Osteocyte (in vitro differentiated cells): ENCODE measurements around the gene APOB. TPM values are rescaled to one million over a fixed set of nuclear protein-coding genes. Genes with fewer than 3 reads are reported as not detected.

Experiments used
- DNase-seq: peaks from one replicate; pipeline ENCODE4 v3.0.0; 2021; ENCODE audit warnings: mixed read lengths; ENCODE audit not compliant: unreplicated experiment; ENCODE audit errors: extremely low spot score
- H3K27ac Mint-ChIP-seq: one replicate; pipeline ENCODE4 v1.8.0; 2021; ENCODE audit warnings: mild to moderate bottlenecking, mixed read lengths; ENCODE audit not compliant: unreplicated experiment
- H3K27me3 Mint-ChIP-seq: one replicate; pipeline ENCODE4 v1.8.0; 2021; ENCODE audit warnings: mixed read lengths; ENCODE audit not compliant: unreplicated experiment
- H3K36me3 Mint-ChIP-seq: one replicate; pipeline ENCODE4 v1.8.0; 2021; ENCODE audit warnings: mixed read lengths; ENCODE audit not compliant: unreplicated experiment
- H3K4me1 Mint-ChIP-seq: one replicate; pipeline ENCODE4 v1.8.0; 2021; ENCODE audit warnings: mixed read lengths; ENCODE audit not compliant: unreplicated experiment
- H3K4me3 Mint-ChIP-seq: one replicate; pipeline ENCODE4 v1.8.0; 2021; ENCODE audit warnings: mild to moderate bottlenecking, moderate library complexity, mixed read lengths; ENCODE audit not compliant: unreplicated experiment
- H3K9me3 Mint-ChIP-seq: one replicate; pipeline ENCODE4 v1.8.0; 2021; ENCODE audit warnings: mixed read lengths; ENCODE audit not compliant: unreplicated experiment
- CTCF ChIP-seq: fragments of 200-600 bp; sonication (generic); IDR thresholded peaks from 2 replicates; pipeline ENCODE4 v1.5.0; 2021; ENCODE audit warnings: antibody characterized with exemption, mild to moderate bottlenecking, moderate library complexity
- total RNA-seq: library from RNA; stranded (reverse); gene quantifications from 2 replicates; pipeline ENCODE4 v1.2.1, GENCODE V29; 2021

APOB gene
- total RNA-seq, 1 donor from 2014 or later: 0.21 TPM

- H3K27ac Mint-ChIP-seq: no peak overlapping the region
- H3K9me3 Mint-ChIP-seq: no peaks in the 10 kb centered on the region
- H3K36me3 Mint-ChIP-seq: no peaks in the 10 kb centered on the region
- H3K27me3 Mint-ChIP-seq: peaks cover 57% of the 10 kb centered on the region
- H3K4me3 Mint-ChIP-seq: no peak overlapping the region
- no peak for DNase-seq
- no peaks in the 10 kb centered on the region for H3K4me1 Mint-ChIP-seq
- no peak for TF ChIP-seq CTCF
Observed at GRCh38 chr2:21008790-21009661, 34.8 kb downstream of the APOB start.

GRCh38 chr2:21008014-21008789 is 35.7 kb downstream of the APOB start:
- Mint-ChIP-seq H3K36me3 (no peaks in the 10 kb centered on the region), H3K4me3 (no peak overlapping the region), H3K27ac (no peak overlapping the region), H3K27me3 (peaks cover 57% of the 10 kb centered on the region), H3K9me3 (no peaks in the 10 kb centered on the region), H3K4me1 (no peaks in the 10 kb centered on the region)
- DNase-seq: no peak
- no peak for TF ChIP-seq CTCF

- no peak for DNase-seq
- H3K36me3 Mint-ChIP-seq: no peaks in the 10 kb centered on the region
- peaks cover 62% of the 10 kb centered on the region for H3K27me3 Mint-ChIP-seq
- H3K4me1 Mint-ChIP-seq: no peaks in the 10 kb centered on the region
- no peak overlapping the region for H3K27ac Mint-ChIP-seq
- H3K4me3 Mint-ChIP-seq: no peak overlapping the region
- no peaks in the 10 kb centered on the region for H3K9me3 Mint-ChIP-seq
- TF ChIP-seq CTCF: no peak
Observed at GRCh38 chr2:21007129-21008013, 36.5 kb downstream of the APOB start.

- Mint-ChIP-seq H3K4me1 (no peaks in the 10 kb centered on the region), H3K27ac (no peak overlapping the region), H3K27me3 (peaks cover 63% of the 10 kb centered on the region), H3K4me3 (no peak overlapping the region), H3K36me3 (no peaks in the 10 kb centered on the region), H3K9me3 (no peaks in the 10 kb centered on the region)
- DNase-seq: no peak
- TF ChIP-seq CTCF: no peak
Observed at GRCh38 chr2:21006423-21007128, 37.3 kb downstream of the APOB start.
